ENCODE measurements around the gene KRTAP12-2.

GRCh38 chr21:44708866-44709425 is 42.2 kb upstream of the KRTAP12-2 start:
- TF ChIP-seq, protein P1, sequence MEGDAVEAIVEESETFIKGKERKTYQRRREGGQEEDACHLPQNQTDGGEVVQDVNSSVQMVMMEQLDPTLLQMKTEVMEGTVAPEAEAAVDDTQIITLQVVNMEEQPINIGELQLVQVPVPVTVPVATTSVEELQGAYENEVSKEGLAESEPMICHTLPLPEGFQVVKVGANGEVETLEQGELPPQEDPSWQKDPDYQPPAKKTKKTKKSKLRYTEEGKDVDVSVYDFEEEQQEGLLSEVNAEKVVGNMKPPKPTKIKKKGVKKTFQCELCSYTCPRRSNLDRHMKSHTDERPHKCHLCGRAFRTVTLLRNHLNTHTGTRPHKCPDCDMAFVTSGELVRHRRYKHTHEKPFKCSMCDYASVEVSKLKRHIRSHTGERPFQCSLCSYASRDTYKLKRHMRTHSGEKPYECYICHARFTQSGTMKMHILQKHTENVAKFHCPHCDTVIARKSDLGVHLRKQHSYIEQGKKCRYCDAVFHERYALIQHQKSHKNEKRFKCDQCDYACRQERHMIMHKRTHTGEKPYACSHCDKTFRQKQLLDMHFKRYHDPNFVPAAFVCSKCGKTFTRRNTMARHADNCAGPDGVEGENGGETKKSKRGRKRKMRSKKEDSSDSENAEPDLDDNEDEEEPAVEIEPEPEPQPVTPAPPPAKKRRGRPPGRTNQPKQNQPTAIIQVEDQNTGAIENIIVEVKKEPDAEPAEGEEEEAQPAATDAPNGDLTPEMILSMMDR (IDR thresholded peaks at IDR 0.05; ENCODE audit: insufficient read depth, low read length, poor library complexity, severe bottlenecking): no peak
- no peak for TF ChIP-seq EZH2phosphoT487 (conservative IDR thresholded peaks at IDR 0.05; ENCODE audit: low read length)

Measured in SU-DHL-6 (cell line).